Hindlimb muscle (tissue), 1 donor: ENCODE data around the gene CYB5D1. TPM values are rescaled to one million over a fixed set of nuclear protein-coding genes. Genes with fewer than 3 reads are reported as not detected.
A peak's percentile ranks its signal among the peaks of the same experiment; 100 is the strongest.
"Not testable (repeated sequence)": the region's sequence is repeated elsewhere in the genome, so short reads cannot be mapped to it uniquely, and the experiment has no call there.

Source experiments
- DNase-seq: peaks from one replicate; pipeline ENCODE4 v3.0.0-alpha.2; 2013
- polyA plus RNA-seq: library from polyadenylated mRNA; unstranded; fragments of 120-200 nt; gene quantifications from one replicate; pipeline ENCODE4 v1.2.1, GENCODE V29; 2013; ENCODE audit not compliant: insufficient read length

Gene CYB5D1
- 8.2 TPM for polyA plus RNA-seq

DNA sequence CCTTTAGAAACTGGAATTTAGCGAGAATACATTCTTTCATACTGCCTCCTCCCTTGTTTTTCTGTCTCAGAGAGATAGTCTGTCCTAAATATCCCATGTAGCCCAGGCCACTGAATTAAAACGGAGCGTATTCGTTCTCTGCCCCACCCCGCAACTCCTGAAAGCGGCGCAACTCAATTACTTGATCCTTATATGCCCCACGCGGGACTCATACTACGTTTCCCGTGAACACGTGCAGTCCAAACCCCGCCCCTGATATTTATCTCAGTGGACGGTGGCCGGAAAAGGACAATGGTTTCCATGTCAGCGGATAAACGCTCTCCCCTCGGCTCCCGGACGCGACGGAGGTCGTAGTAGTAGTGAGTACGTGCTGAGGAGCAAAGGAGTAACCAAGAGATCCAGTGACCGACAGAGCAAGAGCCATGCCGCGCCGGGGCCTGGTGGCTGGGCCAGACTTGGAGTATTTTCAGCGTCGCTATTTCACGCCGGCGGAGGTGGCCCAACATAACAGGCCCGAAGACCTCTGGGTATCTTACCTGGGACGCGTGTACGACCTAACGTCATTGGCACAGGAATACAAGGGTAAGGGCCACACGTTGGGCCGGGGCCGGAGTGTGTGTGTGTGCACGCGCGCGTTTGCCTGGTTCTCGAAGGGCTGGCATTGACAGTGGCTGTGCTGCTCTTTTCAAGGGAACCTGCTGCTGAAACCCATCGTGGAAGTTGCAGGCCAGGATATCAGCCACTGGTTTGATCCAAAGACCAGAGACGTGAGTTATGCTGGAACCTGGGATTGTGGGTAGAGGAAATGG is at the start of gene CYB5D1:
TSS of gene CYB5D1 (plus strand) at position 291 of the 809 bp plus-strand sequence. CDS start at position 423, 132 bp downstream.
- DNase-seq: peak; percentile 93

GRCh38 chr17:7809086-7809790 is 48.6 kb upstream of the CYB5D1 start:
- DNase-seq: no peak

- DNase-seq: not testable (repeated sequence)
Observed at GRCh38 chr17:7809791-7810343, 47.9 kb upstream of the CYB5D1 start.

GRCh38 chr17:7811251-7811650 is 46.6 kb upstream of the CYB5D1 start:
- no peak for DNase-seq

GRCh38 chr17:7814969-7815368 is 42.8 kb upstream of the CYB5D1 start:
- no peak for DNase-seq

DNA sequence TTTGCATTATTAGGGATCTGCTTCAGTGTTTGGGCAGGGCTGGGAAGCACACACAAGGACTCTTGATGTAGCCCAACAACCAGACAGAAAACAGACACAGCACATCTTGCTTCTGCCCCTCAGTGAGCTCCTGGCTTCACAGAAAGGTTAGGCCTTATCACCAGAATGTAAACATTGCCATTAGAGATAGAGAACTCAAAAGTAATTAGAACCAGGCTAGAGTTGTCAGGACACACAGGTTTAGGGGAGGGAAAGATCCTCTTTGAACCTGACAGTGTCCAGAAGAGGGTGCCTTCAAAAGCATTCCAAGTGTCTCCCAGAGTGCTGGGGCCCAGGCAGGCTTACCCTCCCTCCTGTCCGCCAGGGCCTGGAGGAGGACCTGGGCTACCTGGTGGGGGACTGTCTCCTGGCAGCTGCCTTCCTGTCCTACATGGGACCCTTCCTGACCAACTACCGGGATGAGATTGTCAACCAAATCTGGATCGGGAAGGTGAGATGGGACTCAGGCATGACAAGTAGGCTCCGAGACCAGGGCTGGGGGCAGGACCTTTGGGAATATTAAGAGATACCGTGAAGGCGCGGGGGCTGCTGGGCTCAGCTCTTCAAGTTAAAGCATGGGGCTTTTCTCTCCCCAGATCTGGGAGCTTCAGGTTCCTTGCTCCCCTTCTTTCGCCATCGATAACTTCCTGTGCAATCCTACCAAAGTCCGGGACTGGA is 40.7 kb upstream of the CYB5D1 start:
- DNase-seq: no peak

DNA sequence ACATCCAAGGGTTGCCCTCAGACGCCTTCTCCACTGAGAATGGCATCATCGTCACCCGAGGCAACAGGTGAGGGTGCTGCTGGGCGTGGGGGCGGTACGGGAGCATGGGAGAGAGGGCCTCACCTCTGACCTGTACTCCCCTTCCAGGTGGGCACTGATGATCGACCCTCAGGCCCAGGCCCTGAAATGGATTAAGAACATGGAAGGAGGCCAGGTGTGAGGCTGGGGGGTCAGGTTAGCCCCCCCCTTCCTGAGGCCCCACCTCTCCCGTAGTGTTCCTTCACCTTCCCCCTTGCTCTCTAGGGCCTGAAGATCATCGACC is 40.2 kb upstream of the CYB5D1 start:
- DNase-seq: no peak

GRCh38 chr17:7818026-7818425 is 39.8 kb upstream of the CYB5D1 start:
- no peak for DNase-seq

DNA sequence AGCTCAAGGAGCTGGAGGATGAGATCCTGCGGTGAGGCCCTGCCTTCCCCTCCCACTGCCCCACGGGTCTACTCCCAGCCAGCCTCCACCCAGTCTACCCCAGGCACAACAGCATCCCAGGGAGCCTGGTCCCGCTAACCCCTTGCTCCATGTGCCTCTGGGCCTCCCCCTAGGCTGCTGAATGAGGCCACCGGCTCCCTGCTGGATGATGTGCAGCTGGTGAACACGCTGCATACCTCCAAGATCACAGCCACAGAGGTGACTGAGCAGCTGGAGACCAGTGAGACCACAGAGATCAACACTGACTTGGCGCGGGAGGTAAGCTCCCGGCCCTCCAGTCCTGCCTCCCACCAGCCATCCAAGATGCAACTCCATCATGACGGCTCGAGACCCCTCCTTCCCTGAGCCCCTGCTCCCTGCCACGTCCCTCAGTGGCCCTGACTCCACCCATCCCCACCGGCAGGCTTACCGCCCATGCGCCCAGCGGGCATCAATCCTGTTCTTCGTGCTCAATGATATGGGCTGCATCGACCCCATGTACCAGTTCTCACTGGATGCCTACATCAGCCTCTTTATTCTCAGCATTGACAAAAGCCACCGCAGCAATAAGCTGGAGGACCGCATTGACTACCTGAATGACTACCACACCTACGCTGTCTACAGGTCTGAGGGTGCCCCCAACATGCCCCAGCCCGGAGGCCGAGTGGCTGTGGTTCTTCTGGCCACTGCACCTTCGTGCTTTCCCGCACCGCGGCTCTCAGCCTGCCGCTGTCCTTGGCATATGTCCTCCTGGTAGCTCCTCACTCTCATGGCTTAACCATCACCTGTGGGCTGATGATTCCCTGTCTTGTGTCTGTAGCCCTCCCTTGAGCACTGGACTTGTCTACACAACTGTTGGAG is 38.8 kb upstream of the CYB5D1 start:
- DNase-seq: no peak

GRCh38 chr17:7820231-7820630 is 37.6 kb upstream of the CYB5D1 start:
- DNase-seq: no peak

GRCh38 chr17:7822126-7822525 is 35.7 kb upstream of the CYB5D1 start:
- no peak for DNase-seq

- DNase-seq: no peak
Observed at GRCh38 chr17:7823581-7824001, 34.2 kb upstream of the CYB5D1 start.

- DNase-seq: no peak
Observed at GRCh38 chr17:7824021-7824924, 33.5 kb upstream of the CYB5D1 start.

DNA sequence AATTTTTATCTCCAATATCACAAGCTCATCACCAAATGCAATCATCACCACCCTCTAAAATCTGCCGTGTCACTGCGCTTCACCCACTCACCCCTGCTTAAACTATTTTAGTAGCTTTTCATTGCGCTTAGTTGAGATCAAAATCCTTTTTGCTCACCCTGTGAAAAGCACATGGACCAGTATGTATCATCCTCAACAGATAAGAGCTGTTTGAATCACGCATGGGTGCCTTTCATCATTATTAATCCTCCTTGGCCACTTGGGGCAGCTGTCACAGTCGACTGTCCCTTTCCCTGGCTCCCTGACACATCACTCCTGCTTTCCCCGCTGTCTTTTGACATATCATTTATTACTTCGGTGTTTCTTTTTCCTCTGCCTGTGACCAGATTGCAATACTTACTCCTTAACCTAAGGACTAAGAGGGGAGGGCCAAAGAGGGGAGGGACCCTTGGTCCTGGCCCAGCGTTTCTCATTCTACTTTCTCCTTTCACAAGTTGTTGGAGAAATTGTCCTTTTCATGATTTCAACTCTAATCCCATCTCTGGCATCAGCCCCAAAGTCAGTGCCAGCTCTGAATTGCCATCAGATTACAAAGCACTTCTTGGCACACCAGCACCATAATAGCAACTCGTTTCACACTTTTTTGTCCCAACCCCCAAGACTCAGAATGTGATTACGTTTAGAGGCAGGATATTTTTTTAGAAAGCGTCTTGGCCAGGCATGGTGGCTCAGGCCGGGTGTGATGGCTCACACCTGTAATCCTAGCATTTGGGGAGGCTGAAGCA is 32.4 kb upstream of the CYB5D1 start:
- DNase-seq: no peak

GRCh38 chr17:7830616-7831015 is 27.2 kb upstream of the CYB5D1 start:
- DNase-seq: no peak

DNA sequence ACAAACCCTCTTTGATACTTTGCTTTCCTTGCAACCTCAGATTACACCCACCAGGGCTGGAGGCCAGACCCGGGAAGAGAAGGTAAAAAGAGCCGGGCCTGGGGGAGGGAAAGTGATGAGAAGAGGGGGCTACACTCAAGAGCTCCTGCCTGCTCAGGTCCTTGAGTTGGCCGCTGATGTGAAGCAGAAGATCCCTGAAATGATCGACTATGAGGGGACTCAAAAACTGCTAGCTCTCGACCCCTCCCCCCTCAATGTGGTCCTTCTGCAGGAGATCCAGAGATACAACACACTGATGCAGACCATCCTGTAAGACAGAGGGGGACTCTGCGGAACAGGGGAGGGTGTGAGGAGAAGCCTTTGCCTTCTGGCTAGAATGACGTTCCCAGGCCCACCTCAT is 26.6 kb upstream of the CYB5D1 start:
- DNase-seq: no peak

- DNase-seq: no peak
Observed at GRCh38 chr17:7832431-7832830, 25.4 kb upstream of the CYB5D1 start.

DNA sequence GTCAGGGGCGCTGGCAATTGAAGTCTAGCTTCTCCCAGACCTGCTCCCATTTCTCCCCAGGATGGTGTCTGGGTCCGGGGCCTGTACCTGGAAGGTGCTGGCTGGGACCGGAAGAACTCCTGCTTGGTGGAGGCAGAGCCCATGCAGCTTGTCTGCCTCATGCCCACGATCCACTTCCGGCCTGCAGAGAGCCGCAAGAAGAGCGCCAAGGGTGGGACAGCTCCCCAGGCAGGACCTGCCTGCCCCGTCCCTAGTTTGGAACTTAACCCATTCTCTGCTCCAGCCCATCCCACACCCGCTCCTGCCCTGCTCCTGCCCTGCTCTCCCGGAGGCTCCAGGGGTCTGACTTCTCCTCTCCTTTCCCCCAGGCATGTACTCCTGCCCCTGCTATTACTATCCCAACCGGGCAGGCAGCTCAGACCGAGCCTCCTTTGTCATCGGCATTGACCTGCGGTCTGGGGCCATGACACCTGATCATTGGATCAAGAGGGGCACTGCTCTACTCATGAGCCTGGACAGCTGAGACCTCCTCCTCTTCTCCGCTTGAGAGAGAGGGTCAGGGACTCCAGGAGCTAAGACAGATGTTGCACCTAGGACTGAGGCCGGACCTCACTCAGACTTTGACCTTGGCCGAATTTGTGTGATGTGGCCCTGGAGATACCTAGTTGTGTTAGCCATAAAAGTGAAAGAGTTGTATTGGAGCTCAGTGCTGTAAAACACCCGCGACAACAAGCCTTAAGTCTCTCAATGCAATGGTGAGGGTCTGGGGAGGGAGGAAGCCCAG is 24.6 kb upstream of the CYB5D1 start:
- no peak for DNase-seq
